ENCODE data around the gene THUMPD1. TPM values are rescaled to one million over a fixed set of nuclear protein-coding genes. Genes with fewer than 3 reads are reported as not detected.

THUMPD1 gene
- total and polyA plus RNA-seq, 11 donors, result 9.8 to 35.5 (median 18.6) TPM

- no peak for ATAC-seq
- Histone ChIP-seq H3K4me3 (no peak overlapping the region), H3K9me3 (peaks cover 0 to 4% (median 0%) of the 10 kb centered on the region in 12 donors), H3K4me1 (no peaks in the 10 kb centered on the region), H3K36me3 (peaks cover 0 to 21% (median 4%) of the 10 kb centered on the region in 9 donors), H3K27ac (no peak overlapping the region), H3K27me3 (no peaks in the 10 kb centered on the region)
- DNase-seq, result no peak
- 87 to 92% (median 91%) methylated on average over 2 of the region's 2 CpGs for WGBS, 4 donors
- no peak for TF ChIP-seq POLR2A (IDR thresholded peaks at IDR 0.05)
- TF ChIP-seq CTCF (IDR thresholded peaks at IDR 0.05), result no peak
- intact Hi-C loops (cut with DNase I), result no loop called here
Observed at GRCh38 chr16:20782470-20782869, 40.9 kb upstream of the THUMPD1 start.

GRCh38 chr16:20781697-20782096 is 40.1 kb upstream of the THUMPD1 start:
- TF ChIP-seq CTCF (IDR thresholded peaks at IDR 0.05) (no peak), POLR2A (IDR thresholded peaks at IDR 0.05) (no peak)
- Histone ChIP-seq H3K4me3 (no peak overlapping the region), H3K27ac (no peak overlapping the region), H3K27me3 (no peaks in the 10 kb centered on the region), H3K36me3 (peaks cover 0 to 21% (median 4%) of the 10 kb centered on the region in 9 donors), H3K9me3 (peaks cover 0 to 4% (median 0%) of the 10 kb centered on the region in 12 donors), H3K4me1 (no peaks in the 10 kb centered on the region)
- DNase-seq, result no peak
- no peak for ATAC-seq
- 79 to 89% (median 83%) methylated on average over 1 of the region's 1 CpG for WGBS, 4 donors
- intact Hi-C loops (cut with DNase I), result no loop called here

DNA sequence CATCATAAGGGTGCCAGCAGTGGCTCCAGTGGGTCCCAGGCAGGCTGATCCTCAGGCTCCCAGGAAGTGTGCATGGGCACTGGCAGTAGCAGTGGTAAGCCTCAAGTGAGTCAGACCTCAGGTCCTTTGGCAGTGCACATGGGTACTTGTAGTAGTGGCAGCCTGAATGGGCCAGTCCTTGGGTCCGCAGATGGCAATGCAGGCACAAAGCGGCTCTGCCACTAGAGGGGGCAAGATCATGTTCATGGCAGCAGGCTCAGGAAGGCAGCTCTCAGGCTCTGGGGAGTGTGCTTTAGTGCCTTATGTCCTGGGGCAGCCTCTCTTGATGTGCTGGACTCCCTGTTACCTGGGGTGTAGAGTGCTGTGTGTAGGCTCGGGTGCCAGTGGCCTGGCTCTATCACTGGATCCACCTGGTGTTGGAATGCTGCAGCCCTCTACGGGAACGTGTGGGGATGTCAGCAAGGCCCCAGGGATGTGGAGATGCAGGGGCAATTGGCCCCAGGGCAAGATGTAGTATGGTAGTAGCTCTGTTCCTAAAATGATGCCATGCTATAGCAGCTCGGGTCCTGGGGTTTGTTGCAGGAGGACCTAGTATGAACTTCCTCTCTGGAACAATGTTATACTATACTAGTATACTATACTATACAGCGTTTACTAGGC is 33.2 kb upstream of the THUMPD1 start:
- H3K4me1 ChIP-seq, result no peaks in the 10 kb centered on the region
- 55 to 68% (median 61%) methylated on average over 7 of the region's 7 CpGs for WGBS, 4 donors
- DNase-seq (peak; percentile 25 to 66 (median 41)), ATAC-seq (peak in 3 of 4 donors; percentile 81 to 88 (median 86))
- peaks cover 0 to 11% (median 0%) of the 10 kb centered on the region in 9 donors for H3K36me3 ChIP-seq
- TF ChIP-seq POLR2A (IDR thresholded peaks at IDR 0.05) (no peak), CTCF (IDR thresholded peaks at IDR 0.05) (peak; percentile 33 to 58 (median 48))
- H3K4me3 ChIP-seq, result no peak overlapping the region
- intact Hi-C loops (cut with DNase I), result no loop called here
- H3K27me3 ChIP-seq, result no peaks in the 10 kb centered on the region
- H3K27ac ChIP-seq, result no peak overlapping the region
- H3K9me3 ChIP-seq, result peaks cover 0 to 5% (median 0%) of the 10 kb centered on the region in 12 donors

GRCh38 chr16:20773679-20774078 is 32.1 kb upstream of the THUMPD1 start:
- H3K4me1 ChIP-seq, result no peaks in the 10 kb centered on the region
- WGBS, 4 donors, result 91 to 95% (median 92%) methylated on average over 3 of the region's 3 CpGs
- no peak for DNase-seq
- H3K36me3 ChIP-seq, result peaks cover 0 to 8% (median 0%) of the 10 kb centered on the region in 9 donors
- intact Hi-C loops (cut with DNase I), result no loop called here
- H3K9me3 ChIP-seq, result peaks cover 0 to 5% (median 0%) of the 10 kb centered on the region in 12 donors
- no peak overlapping the region for H3K4me3 ChIP-seq
- no peaks in the 10 kb centered on the region for H3K27me3 ChIP-seq
- H3K27ac ChIP-seq, result no peak overlapping the region
- ATAC-seq, result no peak
- no peak for TF ChIP-seq POLR2A (IDR thresholded peaks at IDR 0.05)
- no peak for TF ChIP-seq CTCF (IDR thresholded peaks at IDR 0.05)

Data from heart left ventricle (tissue), 16 donors.